CD8-positive, alpha-beta memory T cell (primary cell): Measurements from ENCODE around the gene MYH9. TPM values are rescaled to one million over a fixed set of nuclear protein-coding genes. Genes with fewer than 3 reads are reported as not detected.

Experiments used
- CTCF ChIA-PET: fragments of 350-600 bp; sonication (Branson Sonifier 250); formaldehyde crosslinking; loops from one replicate; lab custom pipeline; 2021; ENCODE audit warnings: antibody characterized with exemption; lab: Charles Lee
- POLR2A ChIA-PET: fragments of 350-600 bp; sonication (Branson Sonifier 250); formaldehyde crosslinking; loops from one replicate; lab custom pipeline; 2021; ENCODE audit warnings: antibody characterized with exemption; lab: Charles Lee
- DNase-seq, 5 donors: peaks; one replicate each; pipeline versions ENCODE4 v3.0.0 to v3.0.0-alpha.2; 2020 to 2022; ENCODE audit warnings: mixed read lengths in 1 of 5
- H3K27ac ChIP-seq: one replicate; pipeline ENCODE4 v1.7.0; 2013; ENCODE audit warnings: low read depth, mild to moderate bottlenecking, low read length, moderate library complexity
- H3K27me3 ChIP-seq: 2 replicates; pipeline ENCODE4 v1.7.0; 2013; ENCODE audit warnings: low read length, mild to moderate bottlenecking; ENCODE audit not compliant: insufficient read depth, poor library complexity, severe bottlenecking
- H3K36me3 ChIP-seq: 2 replicates; pipeline ENCODE4 v1.7.0; 2013; ENCODE audit warnings: mild to moderate bottlenecking, low read length, moderate library complexity; ENCODE audit not compliant: insufficient read depth
- H3K4me1 ChIP-seq: 2 replicates; pipeline ENCODE4 v1.7.0; 2013; ENCODE audit warnings: mild to moderate bottlenecking, low read length, moderate library complexity; ENCODE audit not compliant: insufficient read depth
- H3K4me3 ChIP-seq: 2 replicates; pipeline ENCODE4 v1.7.0; 2013; ENCODE audit warnings: mild to moderate bottlenecking, low read length
- H3K9me3 ChIP-seq: 2 replicates; pipeline ENCODE4 v1.7.0; 2013; ENCODE audit warnings: mild to moderate bottlenecking, low read length
- H3K27ac Mint-ChIP-seq, 8 donors: one replicate each; pipeline ENCODE4 v1.8.0; 2020 to 2021; ENCODE audit warnings: mixed read lengths in 8 of 8, mild to moderate bottlenecking in 6 of 8, inconsistent platforms in 3 of 8, moderate library complexity in 3 of 8
- H3K27me3 Mint-ChIP-seq, 2 donors: one replicate each; pipeline ENCODE4 v1.8.0; 2020 to 2021; ENCODE audit warnings: mixed read lengths in 2 of 2, mild to moderate bottlenecking in 1 of 2, moderate library complexity in 1 of 2
- H3K36me3 Mint-ChIP-seq, 3 donors: one replicate each; pipeline ENCODE4 v1.8.0; 2020 to 2021; ENCODE audit warnings: mixed read lengths in 3 of 3, inconsistent platforms in 1 of 3, mild to moderate bottlenecking in 1 of 3
- H3K4me1 Mint-ChIP-seq, 3 donors: one replicate each; pipeline ENCODE4 v1.8.0; 2020 to 2021; ENCODE audit warnings: mixed read lengths in 3 of 3, inconsistent platforms in 1 of 3, mild to moderate bottlenecking in 1 of 3
- H3K4me3 Mint-ChIP-seq, 7 donors: one replicate each; pipeline ENCODE4 v1.8.0; 2020 to 2021; ENCODE audit warnings: mixed read lengths in 7 of 7, mild to moderate bottlenecking in 6 of 7, moderate library complexity in 4 of 7, inconsistent platforms in 2 of 7
- H3K9me3 Mint-ChIP-seq, 5 donors: one replicate each; pipeline ENCODE4 v1.8.0; 2020 to 2022; ENCODE audit warnings: mixed read lengths in 5 of 5, mild to moderate bottlenecking in 3 of 5, moderate library complexity in 2 of 5, inconsistent platforms in 1 of 5
- polyA plus RNA-seq: library from polyadenylated mRNA; unstranded; fragments of 300-500 nt; fragmentation: Illumina TruSeq; gene quantifications from one replicate; pipeline ENCODE4 v1.2.3, GENCODE V29; 2021
- total RNA-seq, 2 experiments: library from RNA; stranded (reverse); gene quantifications; one replicate each; pipeline ENCODE4 v1.2.3, GENCODE V29; 2021

MYH9 gene
- total and polyA plus RNA-seq, 3 experiments from 2014 or later: 425 to 684 (median 680) TPM

DNA sequence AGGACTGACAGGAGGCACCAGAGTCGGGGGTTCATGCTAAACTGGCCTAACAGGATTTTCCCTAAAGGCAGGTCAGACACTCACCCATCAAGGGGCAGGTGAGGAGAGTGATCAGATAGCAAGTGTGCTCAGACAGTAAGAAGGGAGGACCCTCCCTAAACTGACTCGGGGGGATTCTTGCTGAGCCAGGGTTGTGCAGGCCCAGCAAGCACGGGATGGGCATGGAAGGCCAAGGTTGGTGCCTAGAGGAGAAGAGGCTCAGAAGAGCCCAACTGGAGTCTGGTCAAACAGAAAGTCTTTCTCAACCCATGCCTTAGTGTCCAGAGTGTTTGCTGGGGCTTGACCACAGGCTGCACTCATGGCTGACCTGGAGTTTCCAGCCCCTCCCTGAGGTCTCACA, 141.0 kb downstream of the MYH9 start:
- Histone ChIP-seq H3K27ac (no peak overlapping the region), H3K4me3 (no peak overlapping the region), H3K36me3 (no peaks in the 10 kb centered on the region), H3K4me1 (no peaks in the 10 kb centered on the region), H3K27me3 (no peaks in the 10 kb centered on the region), H3K9me3 (no peaks in the 10 kb centered on the region)
- Mint-ChIP-seq H3K4me3 (no peak overlapping the region), H3K9me3 (peaks cover 2 to 10% (median 8%) of the 10 kb centered on the region in 5 donors), H3K36me3 (peaks cover 0 to 8% (median 0%) of the 10 kb centered on the region in 3 donors), H3K4me1 (no peaks in the 10 kb centered on the region), H3K27ac (no peak overlapping the region), H3K27me3 (peaks cover 0 to 7% of the 10 kb centered on the region in 2 donors)
- no peak for DNase-seq
- ChIA-PET POLR2A (no interaction called here), CTCF (no interaction called here)

DNA sequence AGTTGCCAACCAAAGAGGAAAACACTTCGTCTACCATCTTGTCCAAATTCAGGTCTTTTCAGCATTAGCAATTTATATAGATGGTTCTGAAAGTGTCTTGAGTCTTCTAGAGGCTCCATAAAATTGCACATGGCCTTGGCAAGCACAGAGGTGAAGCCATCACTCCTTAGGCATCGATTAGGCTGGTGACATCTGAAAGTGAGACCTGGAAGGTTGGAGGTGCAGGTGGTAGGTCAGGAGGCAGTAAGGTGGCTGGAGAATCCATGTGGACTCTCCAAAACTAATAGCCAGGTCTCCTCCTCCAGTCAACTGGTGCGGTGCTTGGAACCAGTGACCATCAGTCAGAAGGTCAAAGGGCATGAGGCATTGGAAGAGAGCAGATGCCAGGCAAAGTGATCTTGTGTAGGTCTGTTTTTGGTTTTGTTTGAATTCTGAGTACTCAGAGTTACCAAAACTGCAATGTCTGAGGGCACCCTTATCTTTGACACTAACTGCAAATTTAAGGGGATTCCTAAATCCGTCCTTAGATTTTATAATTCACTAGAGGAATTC, 141.9 kb downstream of the MYH9 start:
- Histone ChIP-seq H3K27me3 (no peaks in the 10 kb centered on the region), H3K36me3 (no peaks in the 10 kb centered on the region), H3K4me1 (no peaks in the 10 kb centered on the region), H3K9me3 (no peaks in the 10 kb centered on the region), H3K4me3 (no peak overlapping the region), H3K27ac (no peak overlapping the region)
- Mint-ChIP-seq H3K4me3 (no peak overlapping the region), H3K27ac (no peak overlapping the region), H3K9me3 (peaks cover 2 to 10% (median 8%) of the 10 kb centered on the region in 5 donors), H3K36me3 (peaks cover 0 to 8% (median 0%) of the 10 kb centered on the region in 3 donors), H3K27me3 (peaks cover 0 to 7% of the 10 kb centered on the region in 2 donors), H3K4me1 (no peaks in the 10 kb centered on the region)
- CTCF ChIA-PET: no interaction called here
- no peak for DNase-seq
- POLR2A ChIA-PET: no interaction called here

DNA sequence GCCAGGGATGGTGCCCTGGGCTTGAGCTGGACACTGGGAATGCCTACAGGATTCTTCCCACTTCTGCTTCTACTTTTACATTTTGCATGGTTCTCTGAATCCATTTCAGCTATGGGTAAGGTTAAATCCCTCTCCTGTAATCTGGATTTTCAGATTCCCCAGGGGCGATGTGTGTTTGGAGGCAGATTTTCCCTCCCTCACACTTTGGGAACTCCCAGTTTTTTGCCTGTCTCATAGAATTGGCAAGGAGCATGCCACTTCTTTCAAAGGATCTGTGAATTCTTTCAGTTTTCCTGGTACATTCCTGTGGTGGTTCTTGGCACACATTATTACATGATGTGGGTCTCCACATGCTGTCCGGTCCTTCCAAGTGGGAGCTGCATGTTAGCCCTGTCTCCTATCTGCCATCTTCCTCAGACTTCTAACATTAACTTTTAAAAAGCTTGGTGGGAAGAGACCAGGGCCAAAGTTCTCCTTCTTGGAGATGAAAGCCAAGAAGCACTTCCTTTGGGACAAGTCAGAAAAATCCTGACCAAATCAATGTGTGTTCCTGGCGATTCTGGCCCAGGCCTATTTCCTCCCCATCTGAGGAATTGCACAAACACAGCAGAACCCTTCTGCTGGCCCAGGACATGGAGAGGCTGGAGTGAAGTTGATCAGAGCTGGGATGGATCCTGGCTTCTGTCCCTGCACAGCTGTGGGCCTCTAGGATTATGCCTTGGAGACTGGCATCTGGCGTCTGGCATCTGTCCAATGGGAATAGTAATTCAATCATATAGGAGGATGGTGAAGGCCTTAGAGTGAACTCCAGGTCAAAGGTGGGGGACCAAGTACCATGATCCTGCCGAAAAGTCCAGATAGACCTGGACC, 143.0 kb downstream of the MYH9 start:
- Mint-ChIP-seq H3K9me3 (peaks cover 2 to 10% (median 8%) of the 10 kb centered on the region in 5 donors), H3K36me3 (peaks cover 0 to 8% (median 0%) of the 10 kb centered on the region in 3 donors), H3K4me3 (no peak overlapping the region), H3K4me1 (peaks cover 3 to 7% (median 4%) of the 10 kb centered on the region in 3 donors), H3K27ac (peak overlapping the region in 1 of 8 donors; percentile 61), H3K27me3 (peaks cover 0 to 7% of the 10 kb centered on the region in 2 donors)
- no peaks in the 10 kb centered on the region for H3K36me3 ChIP-seq
- no peak overlapping the region for H3K27ac ChIP-seq
- H3K27me3 ChIP-seq: no peaks in the 10 kb centered on the region
- ChIA-PET POLR2A (no interaction called here), CTCF (no interaction called here)
- no peak overlapping the region for H3K4me3 ChIP-seq
- no peak for DNase-seq
- H3K4me1 ChIP-seq: peaks cover 4% of the 10 kb centered on the region
- no peaks in the 10 kb centered on the region for H3K9me3 ChIP-seq

DNA sequence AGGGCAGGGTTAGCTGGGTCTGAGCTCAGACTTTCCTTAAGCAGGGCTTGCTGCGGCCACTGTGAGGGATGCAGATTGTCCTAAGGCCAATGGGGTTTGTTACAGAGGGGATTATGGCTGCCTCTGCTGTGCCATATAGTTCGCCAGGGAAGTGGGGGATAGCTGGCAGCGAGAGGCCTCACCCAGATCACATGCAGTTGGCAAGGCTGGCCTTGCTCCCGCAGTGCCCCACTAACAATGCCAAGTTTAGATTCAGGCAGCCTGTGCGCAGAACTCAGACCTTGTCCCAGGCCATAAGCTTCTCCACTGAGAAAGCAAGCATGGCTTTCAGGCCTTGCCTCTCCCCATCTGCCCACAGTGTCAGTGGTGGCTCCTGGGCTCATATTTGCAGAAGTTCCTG, 143.8 kb downstream of the MYH9 start:
- Mint-ChIP-seq H3K4me3 (no peak overlapping the region), H3K36me3 (peaks cover 0 to 11% (median 5%) of the 10 kb centered on the region in 3 donors), H3K27me3 (peaks cover 0 to 7% of the 10 kb centered on the region in 2 donors), H3K4me1 (peaks cover 10 to 15% (median 11%) of the 10 kb centered on the region in 3 donors), H3K9me3 (peaks cover 2 to 10% (median 8%) of the 10 kb centered on the region in 5 donors), H3K27ac (no peak overlapping the region)
- ChIA-PET POLR2A (no interaction called here), CTCF (interaction anchor here (1.0 kb wide), 1 partner anchor 42 kb away, joined by 3 read pairs; no protein-coding TSS in a partner anchor)
- Histone ChIP-seq H3K27me3 (no peaks in the 10 kb centered on the region), H3K27ac (no peak overlapping the region), H3K36me3 (no peaks in the 10 kb centered on the region), H3K4me3 (no peak overlapping the region), H3K9me3 (no peaks in the 10 kb centered on the region), H3K4me1 (peaks cover 6% of the 10 kb centered on the region)
- DNase-seq: no peak

DNA sequence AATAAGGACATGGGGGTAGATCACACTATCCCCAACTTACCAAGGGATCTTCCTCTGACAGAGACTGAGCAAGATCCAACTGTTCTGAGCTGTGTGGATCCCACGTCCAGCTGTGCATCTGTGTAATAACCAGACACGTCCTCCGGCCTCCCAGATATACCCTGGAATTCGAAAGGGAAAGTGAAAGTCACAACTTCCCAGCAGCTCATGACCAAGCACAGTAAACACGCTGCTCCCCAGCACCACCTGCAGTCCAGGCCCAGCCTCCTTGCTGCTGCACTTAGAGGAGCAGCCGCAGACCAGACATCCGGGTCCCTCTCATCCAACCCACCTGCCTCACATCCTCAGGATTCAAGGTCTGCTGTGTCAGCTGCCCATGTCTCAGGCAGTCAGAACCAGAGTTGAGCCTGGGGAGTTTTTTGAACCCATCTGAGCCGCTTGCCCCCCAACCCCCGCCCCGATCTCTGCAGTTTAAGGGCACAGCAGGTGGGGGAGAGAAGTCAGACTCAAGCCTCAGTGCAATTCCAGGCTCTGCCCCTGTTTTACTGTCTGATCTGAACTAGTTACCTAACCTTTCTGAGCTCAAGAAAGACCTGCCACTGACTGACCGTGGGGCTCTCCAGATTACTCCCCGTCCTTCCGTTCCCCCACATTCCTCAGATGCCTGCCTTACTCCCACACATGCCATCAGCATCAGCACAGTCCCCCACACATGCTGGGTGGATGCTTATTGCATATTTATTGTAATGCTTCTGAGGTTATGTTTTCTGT, 148.2 kb downstream of the MYH9 start, which contains the start of gene APOL2:
Gene APOL2, minus strand, starts transcription at position 127 of the 771 bp plus-strand sequence. CDS start 6,365 bp downstream, outside the sequence.
- Mint-ChIP-seq H3K4me3 (peak within 1 kb of the TSS; percentile 96 to 100 (median 100)), H3K27me3 (peaks cover 0 to 1% of the 10 kb centered on the region in 2 donors), H3K27ac (peak within 1 kb of the TSS; percentile 90 to 100 (median 98)), H3K9me3 (peaks cover 7 to 13% (median 8%) of the 10 kb centered on the region in 5 donors), H3K36me3 (peaks cover 17 to 41% (median 29%) of the 10 kb centered on the region in 3 donors), H3K4me1 (peaks cover 49 to 56% (median 50%) of the 10 kb centered on the region in 3 donors)
- Histone ChIP-seq H3K27me3 (no peaks in the 10 kb centered on the region), H3K4me3 (peak within 1 kb of the TSS; percentile 91), H3K27ac (peak within 1 kb of the TSS; percentile 82), H3K36me3 (peaks cover 11% of the 10 kb centered on the region), H3K9me3 (no peaks in the 10 kb centered on the region), H3K4me1 (peaks cover 37% of the 10 kb centered on the region)
- POLR2A ChIA-PET: interaction anchor here (1.0 to 1.3 kb wide), 3 partner anchors 13 to 83 kb away, joined by 3 to 4 read pairs (median 4); partner anchors contain the start of gene APOL1
- CTCF ChIA-PET: interaction anchor here (0.6 to 3.8 kb wide), 27 partner anchors 8 to 247 kb away, joined by 3 to 29 read pairs (median 4); partner anchors contain the start of gene APOL1
- peak; percentile 80 to 87 (median 82) for DNase-seq

DNA sequence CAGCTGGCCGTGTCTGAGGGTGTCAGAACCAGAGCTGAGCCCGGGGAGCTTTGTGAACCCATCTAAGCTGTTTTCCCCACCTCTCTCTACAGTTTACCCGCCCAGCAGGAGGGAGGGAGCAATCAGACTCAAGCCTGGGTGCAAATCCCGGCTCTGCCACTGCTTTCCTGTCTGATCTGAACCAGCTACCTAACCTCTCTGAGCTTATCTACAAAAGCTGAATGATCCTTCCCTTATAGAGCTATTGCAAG, 148.7 kb downstream of the MYH9 start:
- H3K4me3 ChIP-seq: peak overlapping the region; percentile 91
- Mint-ChIP-seq H3K4me1 (peaks cover 54 to 61% (median 55%) of the 10 kb centered on the region in 3 donors), H3K9me3 (peaks cover 7 to 13% (median 8%) of the 10 kb centered on the region in 5 donors), H3K27me3 (peaks cover 0 to 1% of the 10 kb centered on the region in 2 donors), H3K36me3 (peaks cover 21 to 46% (median 29%) of the 10 kb centered on the region in 3 donors), H3K4me3 (peak overlapping the region; percentile 96 to 100 (median 100)), H3K27ac (peak overlapping the region; percentile 90 to 100 (median 98))
- H3K27ac ChIP-seq: peak overlapping the region; percentile 82
- H3K27me3 ChIP-seq: no peaks in the 10 kb centered on the region
- ChIA-PET POLR2A (interaction anchor here (1.0 to 1.3 kb wide), 2 partner anchors 77 to 82 kb away, joined by 3 to 4 read pairs; no protein-coding TSS in a partner anchor), CTCF (interaction anchor here (0.6 to 3.8 kb wide), 25 partner anchors 8 to 247 kb away, joined by 3 to 29 read pairs (median 5); partner anchors contain the start of gene APOL1)
- peaks cover 16% of the 10 kb centered on the region for H3K36me3 ChIP-seq
- DNase-seq: no peak
- H3K4me1 ChIP-seq: peaks cover 37% of the 10 kb centered on the region
- no peaks in the 10 kb centered on the region for H3K9me3 ChIP-seq

DNA sequence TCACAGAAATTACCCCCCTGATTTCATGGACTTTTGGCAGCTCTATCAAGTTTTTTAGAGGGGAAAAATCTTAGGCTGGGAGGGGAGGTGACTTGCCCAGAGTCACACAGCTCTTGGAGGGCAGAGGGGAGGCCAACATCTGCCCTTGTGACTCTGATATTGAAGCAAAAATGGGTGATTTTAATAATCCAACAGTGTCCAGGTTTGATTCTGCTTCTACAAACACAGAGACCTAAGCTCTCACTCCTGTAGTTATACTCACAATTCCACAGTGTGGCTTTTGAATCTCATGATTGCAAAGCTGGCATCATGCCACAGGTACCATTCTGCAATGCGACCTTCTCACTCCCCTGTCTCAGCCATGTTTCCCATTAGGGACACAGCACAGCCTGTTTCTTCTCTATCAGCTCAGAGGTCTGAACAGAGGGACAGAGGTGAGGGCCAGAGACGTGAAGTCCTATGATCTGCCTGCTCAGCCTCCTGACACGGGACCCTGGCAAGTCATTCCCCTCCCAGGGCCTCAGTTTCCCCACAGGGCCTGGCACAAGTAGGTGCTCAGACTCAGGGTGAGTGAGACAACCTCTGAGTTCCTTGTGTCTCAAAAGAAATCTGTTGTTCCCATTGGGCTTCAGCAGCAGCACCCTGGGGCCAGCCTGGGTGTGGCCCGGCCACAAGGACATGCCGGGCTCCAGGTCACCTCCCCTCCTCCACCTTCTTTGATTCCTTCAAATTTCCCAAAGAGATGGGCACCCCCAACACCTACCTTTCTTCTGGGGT, 149.2 kb downstream of the MYH9 start:
- POLR2A ChIA-PET: interaction anchor here (1.0 to 1.3 kb wide), 3 partner anchors 14 to 82 kb away, joined by 3 to 4 read pairs (median 4); partner anchors contain the start of gene APOL1
- H3K9me3 ChIP-seq: no peaks in the 10 kb centered on the region
- Mint-ChIP-seq H3K27ac (peak overlapping the region; percentile 90 to 100 (median 98)), H3K4me3 (peak overlapping the region; percentile 96 to 100 (median 100)), H3K36me3 (peaks cover 23 to 51% (median 29%) of the 10 kb centered on the region in 3 donors), H3K27me3 (peaks cover 0 to 1% of the 10 kb centered on the region in 2 donors), H3K9me3 (peaks cover 7 to 13% (median 8%) of the 10 kb centered on the region in 5 donors), H3K4me1 (peaks cover 58 to 66% (median 60%) of the 10 kb centered on the region in 3 donors)
- H3K4me3 ChIP-seq: peak overlapping the region; percentile 91
- no peak for DNase-seq
- H3K27me3 ChIP-seq: no peaks in the 10 kb centered on the region
- peaks cover 16% of the 10 kb centered on the region for H3K36me3 ChIP-seq
- H3K4me1 ChIP-seq: peaks cover 37% of the 10 kb centered on the region
- H3K27ac ChIP-seq: peak overlapping the region; percentile 82
- CTCF ChIA-PET: interaction anchor here (0.6 to 3.8 kb wide), 26 partner anchors 7 to 248 kb away, joined by 3 to 29 read pairs (median 4); partner anchors contain the start of gene APOL1
